HG02981 (cell line): ENCODE data around the gene ROBO1.

ENCODE experiments used
- ATAC-seq: cut with Tn5 transposase; IDR thresholded peaks from one replicate; pipeline ENCODE4 v1.9.1; 2021; ENCODE audit warnings: mild to moderate bottlenecking, moderate library complexity; ENCODE audit not compliant: unreplicated experiment

Gene ROBO1

DNA sequence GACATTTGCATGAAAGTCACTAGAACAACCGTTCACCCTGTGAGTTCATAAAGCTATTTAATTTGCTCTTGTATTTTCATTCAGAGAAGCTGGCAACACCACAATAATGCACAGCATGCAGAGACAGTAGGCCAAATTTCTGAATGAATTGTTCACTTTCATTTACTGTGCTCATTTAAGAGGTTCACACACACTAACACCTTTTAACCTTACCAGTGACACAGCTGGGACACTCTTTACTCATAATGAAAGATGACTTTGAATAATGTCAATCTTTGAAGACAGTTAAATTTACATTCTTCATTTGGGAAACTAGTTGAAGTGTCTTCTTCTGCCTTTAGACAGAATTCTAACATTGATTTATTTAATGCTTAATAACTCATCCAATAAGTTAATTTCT is 95.7 kb downstream of the ROBO1 start:
- ATAC-seq: no peak

DNA sequence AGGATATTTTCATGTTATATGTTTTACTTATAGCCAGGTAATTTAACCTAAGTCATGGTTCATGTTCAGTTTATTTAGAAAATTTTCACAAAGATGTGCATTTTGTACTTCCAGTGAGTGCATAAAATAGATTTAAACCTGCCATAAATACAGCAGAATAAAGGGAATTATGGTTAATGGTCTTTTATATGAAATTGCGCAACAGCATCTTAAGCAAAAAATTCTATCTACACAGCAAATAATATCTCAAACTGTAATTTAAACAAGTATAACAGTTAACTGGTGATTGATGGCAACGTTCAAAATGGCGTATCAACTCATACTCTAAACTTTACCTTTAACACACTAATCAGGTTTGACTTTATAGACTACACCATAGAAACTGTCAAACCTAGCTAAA is 97.6 kb downstream of the ROBO1 start:
- no peak for ATAC-seq

DNA sequence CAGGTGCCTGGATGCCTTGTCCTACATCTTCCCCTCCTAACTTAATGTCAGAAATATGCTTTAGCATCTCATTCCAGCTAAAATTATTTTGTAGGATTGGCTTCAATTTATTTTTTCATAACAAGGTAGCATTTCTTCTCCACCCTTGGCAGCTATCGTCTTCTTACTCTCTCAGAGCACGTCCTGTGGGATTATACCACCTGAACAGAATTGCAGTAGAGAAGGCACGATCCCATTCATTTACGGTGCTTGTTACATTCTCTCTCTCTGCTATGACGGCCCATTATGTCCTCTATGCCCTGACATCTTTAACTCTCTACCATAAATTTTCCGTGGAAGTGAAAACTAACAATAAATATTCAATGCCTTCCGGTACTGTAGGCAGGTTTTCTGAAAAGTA is 103.3 kb downstream of the ROBO1 start:
- ATAC-seq: no peak

DNA sequence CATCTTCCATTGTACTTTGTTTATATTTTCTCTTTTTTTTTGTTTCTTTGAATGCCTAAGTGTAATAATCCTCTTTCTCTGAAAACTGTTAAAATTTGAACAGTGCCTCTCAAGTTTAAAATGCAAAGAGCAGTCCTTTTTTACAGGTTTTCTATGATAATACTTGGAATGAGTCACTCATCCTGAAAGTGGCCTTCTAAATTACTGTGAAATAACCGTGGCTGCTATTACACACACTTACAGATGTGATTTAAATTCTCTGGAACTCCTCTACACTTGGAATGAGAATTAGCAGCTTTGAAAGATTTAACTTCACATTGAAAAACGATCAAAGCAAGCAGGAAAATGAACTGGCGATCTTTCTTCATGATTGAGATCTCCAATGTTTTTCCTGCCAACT is 105.9 kb downstream of the ROBO1 start:
- no peak for ATAC-seq

DNA sequence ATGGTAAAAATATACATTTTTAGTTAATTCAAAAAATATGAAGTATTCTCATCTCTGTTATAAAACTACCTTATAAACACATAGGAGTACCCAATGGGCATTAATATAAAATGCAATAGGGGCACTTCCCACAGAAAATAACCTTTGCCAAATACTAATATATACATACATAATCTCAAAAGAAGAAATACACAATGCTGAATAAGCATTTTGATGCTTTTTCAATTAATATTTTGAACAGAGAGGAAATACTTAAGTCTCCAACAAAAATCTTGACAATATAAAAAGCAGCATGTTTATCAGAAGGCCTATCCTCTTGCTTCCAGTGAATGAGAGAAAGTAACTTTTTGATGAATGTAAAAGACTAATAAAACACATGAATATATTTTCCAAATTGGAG is 110.7 kb downstream of the ROBO1 start:
- ATAC-seq: no peak

DNA sequence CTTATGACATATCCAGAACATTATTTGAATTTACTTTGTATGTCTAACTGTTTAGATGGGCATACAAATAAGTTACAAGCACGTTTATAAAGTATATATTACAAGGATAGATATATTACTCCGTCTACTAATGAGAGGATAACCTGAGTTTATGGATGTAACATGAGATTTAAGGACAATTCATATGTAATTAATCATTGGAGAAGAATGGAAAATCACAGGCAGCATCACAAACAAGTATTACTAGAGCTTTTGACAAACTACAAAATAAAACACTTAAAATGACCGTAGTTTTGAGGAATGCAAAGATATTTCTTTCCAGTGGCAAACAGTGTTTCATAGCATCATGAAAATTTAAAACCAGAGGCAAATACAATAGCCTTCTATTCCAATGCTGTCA is 113.8 kb downstream of the ROBO1 start:
- ATAC-seq: no peak

DNA sequence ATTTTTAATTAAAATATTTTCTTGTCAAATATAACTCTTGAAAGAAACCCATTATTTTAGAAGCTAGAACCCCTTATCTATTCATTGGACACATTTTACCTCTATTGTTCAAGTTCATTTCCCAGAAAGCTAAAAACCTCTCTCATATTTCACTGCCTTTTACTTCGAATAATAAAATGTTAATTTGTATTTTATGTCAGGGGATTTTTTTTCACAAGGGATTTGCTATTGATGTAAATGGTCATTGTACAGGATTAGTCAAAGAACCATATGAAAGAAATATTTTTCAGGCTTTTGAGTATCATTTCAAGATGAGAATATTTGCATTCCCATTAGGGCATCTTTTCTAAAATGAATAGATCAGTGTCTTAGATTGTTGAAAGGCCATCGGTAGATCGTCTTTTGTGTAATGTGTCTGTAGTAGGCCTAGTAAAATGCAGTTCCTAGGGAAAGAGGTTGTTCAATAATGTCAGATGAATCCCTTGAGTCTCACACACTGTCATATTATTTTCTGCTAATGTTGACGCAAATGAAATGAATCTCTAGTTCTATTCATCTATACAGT is 114.5 kb downstream of the ROBO1 start:
- ATAC-seq: no peak

DNA sequence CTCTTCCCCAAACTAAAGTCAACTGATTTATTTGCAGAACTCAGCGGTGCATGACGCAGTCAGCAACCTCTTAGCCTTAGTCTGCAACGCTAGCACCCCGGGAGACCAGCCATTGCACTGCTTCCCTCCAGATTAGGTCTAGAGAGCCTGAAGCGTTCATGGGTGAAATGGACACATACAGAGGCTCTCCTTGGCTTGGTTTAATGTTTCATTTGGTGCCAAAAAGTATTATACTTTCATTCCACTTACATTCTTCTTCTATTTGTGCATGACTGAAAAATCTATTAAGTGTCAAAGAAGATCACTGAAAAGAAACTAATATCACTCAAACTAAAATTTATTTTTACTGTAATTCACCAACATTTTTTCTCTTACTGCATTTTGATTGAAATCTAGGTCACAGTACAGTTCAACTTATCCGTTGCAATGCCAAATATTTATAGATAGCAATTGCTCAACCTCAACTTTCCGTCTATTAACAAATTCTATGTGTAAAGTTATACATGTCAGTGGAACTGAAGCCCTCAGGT is 116.2 kb downstream of the ROBO1 start:
- ATAC-seq: no peak

DNA sequence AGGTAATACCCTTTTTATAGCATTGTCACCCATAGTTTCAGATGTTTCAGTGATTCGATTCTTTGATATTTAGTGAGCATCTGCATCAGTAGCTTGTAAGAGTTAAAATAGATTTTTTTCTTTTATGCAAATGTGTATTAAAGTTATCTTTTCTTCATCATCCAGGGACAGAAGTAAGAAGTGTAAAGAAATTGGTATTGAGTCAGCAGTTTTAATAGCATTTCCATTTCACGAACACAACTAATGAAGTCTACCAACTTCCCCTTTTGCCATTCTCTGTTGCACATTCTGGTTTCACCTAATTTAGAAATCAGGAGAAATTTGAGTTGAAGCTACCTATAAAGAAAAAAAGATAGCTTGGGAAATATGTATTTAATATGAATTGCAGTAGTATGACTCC is 127.9 kb downstream of the ROBO1 start:
- ATAC-seq: no peak

DNA sequence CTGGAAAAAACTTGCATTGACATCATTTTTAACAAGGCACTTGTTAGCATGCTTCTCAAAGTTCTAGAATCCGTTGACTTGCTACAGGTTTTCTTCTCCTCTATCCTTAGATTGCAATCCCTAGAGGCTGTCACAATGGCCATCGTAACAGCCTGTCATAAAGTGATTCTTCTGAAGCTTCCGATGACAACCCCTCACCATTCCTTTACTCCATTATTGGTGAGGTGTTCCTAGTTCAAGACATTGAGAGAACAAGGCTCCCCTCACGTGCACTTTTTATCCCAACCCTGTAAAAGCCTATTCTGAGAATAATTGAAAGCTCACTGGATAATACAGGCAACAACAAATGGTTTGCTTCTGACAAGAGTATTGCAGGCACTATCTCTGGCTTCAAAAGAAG is 131.4 kb downstream of the ROBO1 start:
- ATAC-seq: no peak

DNA sequence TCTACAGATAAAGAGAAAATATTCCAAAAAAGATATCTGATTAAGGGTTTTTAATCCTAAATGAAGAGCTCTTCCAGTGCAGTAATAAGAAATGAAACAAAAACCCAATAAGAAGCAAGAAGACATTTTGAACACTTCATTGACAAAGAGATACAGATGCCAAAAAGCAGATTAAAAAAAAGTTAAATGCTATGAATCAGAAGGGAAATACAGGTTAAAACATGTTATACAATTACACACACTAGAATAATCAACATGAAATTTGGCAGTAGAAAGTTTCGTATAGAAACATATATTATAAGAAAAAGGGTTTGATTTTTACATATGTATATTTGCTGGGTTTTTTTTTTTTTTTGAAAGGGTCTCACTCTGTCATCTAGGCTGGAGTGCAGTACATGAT is 135.0 kb downstream of the ROBO1 start:
- no peak for ATAC-seq

DNA sequence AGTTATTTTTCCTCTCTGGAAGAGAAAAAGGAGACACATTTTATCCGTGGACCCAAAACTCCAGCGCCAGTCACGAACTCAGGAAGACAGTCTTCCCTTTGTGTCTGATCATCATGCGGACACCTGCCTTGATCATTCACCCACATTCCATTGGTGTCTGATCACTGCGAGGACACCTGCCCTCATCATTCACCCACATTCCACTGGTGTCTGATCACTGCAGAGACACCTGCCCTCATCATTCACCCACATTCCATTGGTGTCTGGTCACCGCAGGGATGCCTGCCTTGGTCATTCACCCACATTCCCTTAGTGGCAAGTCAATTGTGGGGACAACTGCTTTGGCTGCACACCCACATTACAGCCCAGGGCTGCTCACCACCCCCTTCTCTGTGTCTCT is 148.9 kb downstream of the ROBO1 start:
- ATAC-seq: no peak

DNA sequence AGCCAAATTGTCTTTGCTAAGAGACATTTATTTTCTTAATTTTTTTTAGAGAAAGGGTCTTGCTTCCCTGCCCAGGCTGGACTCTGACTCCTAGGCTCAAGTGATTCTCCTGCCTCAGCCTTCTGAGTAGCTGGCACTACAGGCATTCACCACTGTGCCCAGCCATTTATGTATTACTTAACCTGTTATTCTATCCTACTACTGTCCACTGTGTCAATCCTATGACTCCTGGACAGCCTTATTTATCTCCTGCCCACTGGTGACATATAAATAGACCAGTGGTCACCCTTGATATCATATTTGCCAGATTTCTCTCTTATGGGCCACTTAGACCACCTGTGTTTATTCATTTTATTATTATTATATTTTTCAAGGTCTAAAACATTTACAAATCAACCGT is 161.4 kb downstream of the ROBO1 start:
- no peak for ATAC-seq

DNA sequence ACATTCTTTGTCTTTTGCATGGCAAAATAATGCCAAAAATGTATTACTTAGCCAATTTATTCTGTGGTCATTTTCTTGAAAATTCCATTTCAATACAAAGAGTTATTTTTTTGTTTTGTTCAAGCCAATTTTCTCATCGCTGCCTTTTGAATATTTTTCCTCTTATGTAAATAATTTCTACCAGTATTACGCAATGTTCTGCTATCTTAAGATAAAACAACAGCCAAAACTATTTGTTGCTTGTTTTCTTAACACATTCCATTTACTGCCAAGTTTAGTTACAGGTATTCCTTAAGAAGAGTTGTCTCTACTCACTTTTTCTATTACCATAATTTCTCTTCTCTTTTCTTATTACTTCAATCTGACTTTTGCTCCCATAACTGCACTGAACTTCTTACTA is 163.1 kb downstream of the ROBO1 start:
- ATAC-seq: no peak

DNA sequence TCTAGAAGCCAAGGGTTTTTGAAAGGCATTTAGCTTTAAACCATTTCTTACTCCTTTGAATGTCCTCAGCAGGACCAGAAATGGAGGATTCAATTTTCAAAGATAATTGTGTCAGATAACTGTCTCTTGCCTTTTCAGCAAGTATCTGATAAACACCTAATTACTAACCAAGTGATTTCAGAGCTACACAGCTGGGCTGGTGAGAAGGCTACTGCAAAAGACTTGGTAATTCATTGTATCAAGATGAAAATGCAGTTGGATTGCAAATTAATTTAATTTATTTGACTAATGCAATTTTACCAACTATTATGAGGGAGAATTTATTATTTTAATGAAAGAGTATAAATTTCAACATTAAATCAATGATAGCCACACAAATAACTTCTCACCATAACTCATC is 165.4 kb downstream of the ROBO1 start:
- ATAC-seq: no peak

DNA sequence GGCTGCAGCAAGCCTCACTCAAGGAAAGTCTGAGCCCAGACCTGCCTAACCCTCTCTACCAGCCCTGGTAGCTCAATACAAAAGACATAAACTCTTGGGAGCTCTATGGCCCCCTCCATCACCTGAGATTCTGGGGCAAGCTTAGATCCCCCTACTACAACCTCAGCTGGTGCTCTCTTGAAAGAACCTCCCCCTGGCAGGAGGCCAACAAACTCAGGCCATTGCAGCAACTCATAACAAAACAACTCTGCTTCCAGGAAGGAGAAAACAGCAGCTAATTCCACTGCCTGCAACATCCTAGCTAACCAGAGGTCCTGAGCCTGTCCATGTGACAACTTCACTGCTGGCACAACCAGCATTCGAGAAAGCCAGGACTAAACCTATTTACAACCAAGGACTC is 169.2 kb downstream of the ROBO1 start:
- ATAC-seq: no peak

DNA sequence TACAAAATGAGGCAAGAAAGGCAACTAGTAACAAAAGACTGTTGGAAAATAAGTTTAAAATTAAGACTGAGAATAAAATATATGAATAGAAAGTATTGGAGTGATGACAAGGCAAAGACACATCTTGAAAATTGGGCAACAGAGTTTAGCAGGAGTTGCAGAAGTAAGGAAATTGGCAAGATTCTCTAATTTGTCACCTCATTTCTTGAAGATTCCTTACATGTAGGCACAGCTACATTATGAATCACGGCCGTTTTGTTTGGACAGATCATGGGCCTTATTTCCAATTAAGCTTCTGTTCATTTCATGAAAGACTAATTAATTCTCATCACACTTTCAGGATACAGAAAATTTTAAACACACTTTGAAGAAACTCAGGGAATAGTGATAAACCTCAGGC is 170.1 kb downstream of the ROBO1 start:
- ATAC-seq: no peak

DNA sequence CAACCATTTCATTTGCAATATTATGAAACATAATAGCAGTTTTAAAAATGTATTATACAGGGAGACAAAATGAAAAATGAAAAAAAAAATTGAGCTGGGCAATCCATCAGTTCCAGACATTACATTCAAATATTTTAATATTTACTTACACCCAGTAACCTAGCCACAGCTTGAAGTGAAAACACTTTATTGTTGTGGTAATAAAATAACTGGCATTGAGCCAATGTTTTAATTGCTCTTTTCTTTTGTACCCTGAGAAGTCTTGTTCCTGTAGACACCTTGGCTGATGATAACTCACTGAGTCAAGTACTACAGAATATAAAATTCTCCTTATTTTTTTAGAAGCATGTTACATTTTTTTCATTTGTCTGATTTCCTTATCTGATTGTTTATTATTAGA is 180.6 kb downstream of the ROBO1 start:
- no peak for ATAC-seq

DNA sequence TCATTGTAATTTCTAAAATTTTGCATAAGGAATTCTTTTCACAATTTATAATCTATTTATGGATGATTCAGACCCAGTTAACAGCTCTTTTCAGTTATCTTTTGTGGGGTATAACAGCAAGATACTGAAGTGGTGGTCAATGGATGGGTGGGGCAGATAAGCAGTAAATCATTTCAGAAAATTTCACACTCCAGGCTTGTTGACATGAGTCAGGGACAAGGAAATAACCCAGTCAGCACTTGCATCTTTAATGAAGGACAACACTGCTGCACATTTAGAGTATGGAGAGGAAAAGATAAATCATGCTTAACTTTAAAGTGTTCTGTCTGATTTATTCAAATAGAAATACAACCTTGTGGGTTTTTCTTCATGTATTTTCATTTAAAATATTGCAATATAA is 181.6 kb downstream of the ROBO1 start:
- no peak for ATAC-seq

DNA sequence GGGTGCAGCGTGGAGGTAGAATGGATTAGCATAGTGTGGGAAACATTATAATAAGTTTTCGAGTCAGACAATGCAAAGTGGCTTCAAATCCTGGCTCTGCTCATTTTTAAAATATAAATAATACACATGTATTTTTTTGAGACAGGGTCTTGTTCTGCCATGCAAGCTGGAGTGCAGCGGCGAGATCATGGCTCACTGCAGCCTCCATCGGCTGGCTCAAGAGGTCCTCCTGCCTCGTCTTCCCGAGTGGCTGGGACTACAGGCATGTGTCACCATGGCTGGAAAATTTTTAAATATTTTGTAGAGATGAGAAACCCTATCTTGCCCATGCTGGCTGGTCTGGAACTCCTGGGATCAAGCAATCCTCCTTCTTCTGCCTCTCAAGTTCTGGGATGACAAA is 194.9 kb downstream of the ROBO1 start:
- ATAC-seq: no peak

DNA sequence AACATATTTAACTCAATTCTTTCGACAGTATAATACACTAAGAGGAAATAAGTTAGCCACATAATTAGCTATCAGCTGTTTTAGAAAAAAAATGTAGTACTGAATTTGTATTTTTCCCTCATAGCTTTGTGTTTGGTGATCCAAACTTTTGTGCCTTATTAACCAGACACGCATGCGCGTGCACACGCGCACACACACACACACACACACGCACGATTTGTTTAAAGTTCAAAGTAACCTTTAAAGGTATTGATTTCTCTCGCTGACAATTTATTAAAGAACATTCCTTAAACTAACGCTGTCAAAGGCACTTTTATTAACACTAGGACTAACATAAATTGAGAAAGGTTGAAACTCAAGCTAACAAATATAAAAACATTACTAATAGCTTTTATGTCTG is 198.9 kb downstream of the ROBO1 start:
- ATAC-seq: no peak

DNA sequence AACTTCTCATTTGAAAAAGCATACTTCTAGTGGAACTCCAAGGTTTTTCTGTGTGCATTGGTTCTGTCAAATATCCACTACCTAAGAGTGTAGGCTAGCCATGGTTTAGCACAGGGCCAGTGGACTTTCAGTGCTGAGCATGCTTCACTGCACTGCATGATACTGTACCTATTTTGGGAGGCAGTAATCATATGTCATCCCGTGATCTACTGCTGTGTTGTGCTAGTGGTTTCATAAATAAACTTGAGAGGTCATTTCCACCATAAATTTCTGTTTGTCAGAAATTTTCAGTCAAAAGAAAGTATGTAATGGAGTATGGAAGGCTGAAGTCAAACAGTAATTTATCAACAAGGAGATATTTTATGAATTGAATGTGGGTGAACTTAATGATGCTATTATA is 203.6 kb downstream of the ROBO1 start:
- no peak for ATAC-seq

DNA sequence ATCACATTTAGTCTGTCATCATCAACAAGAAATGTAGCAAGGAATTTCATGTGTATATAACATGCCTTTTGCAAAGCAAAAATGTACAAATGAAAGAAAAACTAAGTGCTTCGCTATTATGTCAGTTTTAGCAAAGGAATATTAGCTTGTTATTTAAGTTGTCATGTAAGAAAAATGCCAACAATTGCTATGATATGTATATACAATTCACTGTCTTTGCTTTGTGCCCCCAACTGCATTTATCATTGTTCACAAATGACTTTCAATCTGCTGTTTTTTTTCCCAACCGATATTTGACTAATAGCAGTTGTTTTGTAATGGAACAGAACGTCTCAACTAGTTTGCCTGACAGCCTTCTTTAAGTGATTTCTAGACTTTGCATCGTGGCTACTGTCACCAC is 207.1 kb downstream of the ROBO1 start:
- no peak for ATAC-seq

DNA sequence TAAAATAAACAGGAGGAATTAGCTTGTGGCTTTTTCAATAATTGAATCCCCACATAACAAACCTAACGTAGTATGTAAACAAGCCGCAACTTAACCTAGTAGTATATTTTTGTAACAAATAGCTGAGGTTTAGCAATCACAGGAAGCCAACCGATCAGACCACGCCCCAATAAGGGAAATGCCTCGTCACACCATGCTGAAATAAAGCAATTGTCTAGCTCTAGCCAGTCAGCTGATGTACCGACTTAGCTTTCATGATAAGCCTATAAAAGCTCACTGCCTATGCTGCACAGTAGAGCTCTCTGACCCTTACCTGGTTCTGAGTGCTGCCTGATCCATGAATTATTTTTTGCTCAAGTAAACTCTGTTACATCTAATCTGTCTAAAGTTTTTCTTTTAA is 208.9 kb downstream of the ROBO1 start:
- ATAC-seq: no peak
